B cell (primary cell): ENCODE measurements around the gene KIN.
"Not testable (repeated sequence)": the region's sequence is repeated elsewhere in the genome, so short reads cannot be mapped to it uniquely, and the experiment has no call there.

Source experiments
- EZH2 ChIP-seq: IDR thresholded peaks from 2 replicates; pipeline ENCODE4 v1.6.1; 2012; ENCODE audit warnings: borderline replicate concordance, low read depth, mild to moderate bottlenecking, moderate library complexity, low read length; ENCODE audit not compliant: insufficient read depth, poor library complexity, severe bottlenecking
- TF ChIP-seq, protein P1 (sequence below): fragments of 200-600 bp; IDR thresholded peaks from one replicate; pipeline ENCODE4 v1.8.0; 2022; ENCODE audit warnings: antibody characterized with exemption, mild to moderate bottlenecking

DNA sequence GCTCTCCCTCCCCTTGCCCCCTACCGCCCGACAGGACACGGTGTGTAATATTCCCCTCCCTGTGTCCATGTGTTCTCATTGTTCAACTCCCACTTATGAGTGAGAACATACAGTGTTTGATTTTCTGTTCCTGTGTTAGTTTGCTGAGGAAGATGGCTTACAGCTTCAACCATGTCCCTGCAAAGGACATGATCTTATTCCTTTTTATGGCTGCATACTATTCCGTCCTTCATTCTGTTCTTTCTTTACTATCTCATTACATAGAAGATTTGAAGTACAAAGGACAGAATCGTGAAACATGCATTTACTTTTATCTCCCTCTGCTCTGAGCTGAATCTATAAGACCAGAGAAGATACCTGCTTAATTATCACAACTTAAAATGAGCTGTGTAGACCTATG, 76.7 kb downstream of the KIN start:
- TF ChIP-seq, protein P1, sequence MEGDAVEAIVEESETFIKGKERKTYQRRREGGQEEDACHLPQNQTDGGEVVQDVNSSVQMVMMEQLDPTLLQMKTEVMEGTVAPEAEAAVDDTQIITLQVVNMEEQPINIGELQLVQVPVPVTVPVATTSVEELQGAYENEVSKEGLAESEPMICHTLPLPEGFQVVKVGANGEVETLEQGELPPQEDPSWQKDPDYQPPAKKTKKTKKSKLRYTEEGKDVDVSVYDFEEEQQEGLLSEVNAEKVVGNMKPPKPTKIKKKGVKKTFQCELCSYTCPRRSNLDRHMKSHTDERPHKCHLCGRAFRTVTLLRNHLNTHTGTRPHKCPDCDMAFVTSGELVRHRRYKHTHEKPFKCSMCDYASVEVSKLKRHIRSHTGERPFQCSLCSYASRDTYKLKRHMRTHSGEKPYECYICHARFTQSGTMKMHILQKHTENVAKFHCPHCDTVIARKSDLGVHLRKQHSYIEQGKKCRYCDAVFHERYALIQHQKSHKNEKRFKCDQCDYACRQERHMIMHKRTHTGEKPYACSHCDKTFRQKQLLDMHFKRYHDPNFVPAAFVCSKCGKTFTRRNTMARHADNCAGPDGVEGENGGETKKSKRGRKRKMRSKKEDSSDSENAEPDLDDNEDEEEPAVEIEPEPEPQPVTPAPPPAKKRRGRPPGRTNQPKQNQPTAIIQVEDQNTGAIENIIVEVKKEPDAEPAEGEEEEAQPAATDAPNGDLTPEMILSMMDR = not testable (repeated sequence)
- TF ChIP-seq EZH2 = not testable (repeated sequence)
